Measurements from ENCODE around the gene TUBB. TPM values are rescaled to one million over a fixed set of nuclear protein-coding genes. Genes with fewer than 3 reads are reported as not detected.

Gene TUBB
- polyA plus RNA-seq, 2 of the 4 experiments (the other 2 are of a cell fraction): 691 to 1,044 TPM

DNA sequence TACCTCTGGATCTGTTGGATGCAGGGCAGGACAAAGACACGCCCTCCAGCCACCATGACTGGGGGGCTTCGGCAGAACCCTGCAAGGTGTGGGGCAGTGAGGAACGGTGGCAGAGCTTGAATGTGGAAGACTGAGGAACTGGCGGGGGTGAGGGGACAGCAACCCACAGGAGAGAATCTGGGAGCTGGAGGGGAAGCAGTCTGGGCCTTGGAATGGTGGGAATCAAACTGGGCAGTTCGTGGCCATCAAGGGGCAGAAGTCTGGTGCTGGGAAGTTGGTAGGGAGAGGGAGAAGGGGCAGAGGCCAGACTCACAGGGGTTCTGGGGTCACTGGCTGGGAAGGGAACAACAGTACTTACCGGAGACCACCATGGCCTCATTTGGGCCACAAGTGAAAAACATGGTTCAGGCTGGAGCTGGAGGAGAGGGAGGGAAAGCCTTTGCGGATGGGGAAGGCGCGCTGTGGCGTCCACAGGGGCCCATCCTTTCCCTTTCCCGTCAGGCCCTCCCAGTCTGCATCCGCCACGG lies 21.7 kb downstream of the TUBB start:
- Histone ChIP-seq H3K9me3 (no peaks in the 10 kb centered on the region), H3K27ac (peak overlapping the region; percentile 97 to 98), H3K4me2 (peak overlapping the region; percentile 89), H3K4me3 (peak overlapping the region; percentile 99), H3K4me1 (peaks cover 58% of the 10 kb centered on the region)
- TF ChIP-seq POLR2A (IDR thresholded peaks at IDR 0.05; ENCODE audit: low read length) (peak; percentile 21; the same call in 1 of the 2 replicates), TP53 (CRISPR knock-in tag; IDR thresholded peaks at IDR 0.05) (peak; percentile 14; the same call in 1 of the 2 replicates), FOSL2 (IDR thresholded peaks at IDR 0.05) (no peak), FOSL2 (CRISPR knock-in tag; IDR thresholded peaks at IDR 0.05) (no peak)
- no peak for FAIRE-seq
- DNase-seq (ENCODE audit: low read depth in 1 of 2, low spot score in 1 of 2): no peak
- CTCF ChIA-PET: interaction anchor here (0.5 to 4.7 kb wide), 10 partner anchors 12 to 137 kb away, joined by 3 to 37 read pairs (median 4); no protein-coding TSS in a partner anchor
- 12% methylated on average over 13 of the region's 13 CpGs for WGBS (ENCODE audit: missing lambda C conversion rate)
- POLR2A ChIA-PET: interaction anchor here (0.8 to 4.4 kb wide), 15 partner anchors 9 to 126 kb away, joined by 3 to 78 read pairs (median 4); partner anchors contain the start of gene MDC1
- ATAC-seq: peak in 1 of 2 experiments; percentile 58; a peak in 4 of 6 replicates

DNA sequence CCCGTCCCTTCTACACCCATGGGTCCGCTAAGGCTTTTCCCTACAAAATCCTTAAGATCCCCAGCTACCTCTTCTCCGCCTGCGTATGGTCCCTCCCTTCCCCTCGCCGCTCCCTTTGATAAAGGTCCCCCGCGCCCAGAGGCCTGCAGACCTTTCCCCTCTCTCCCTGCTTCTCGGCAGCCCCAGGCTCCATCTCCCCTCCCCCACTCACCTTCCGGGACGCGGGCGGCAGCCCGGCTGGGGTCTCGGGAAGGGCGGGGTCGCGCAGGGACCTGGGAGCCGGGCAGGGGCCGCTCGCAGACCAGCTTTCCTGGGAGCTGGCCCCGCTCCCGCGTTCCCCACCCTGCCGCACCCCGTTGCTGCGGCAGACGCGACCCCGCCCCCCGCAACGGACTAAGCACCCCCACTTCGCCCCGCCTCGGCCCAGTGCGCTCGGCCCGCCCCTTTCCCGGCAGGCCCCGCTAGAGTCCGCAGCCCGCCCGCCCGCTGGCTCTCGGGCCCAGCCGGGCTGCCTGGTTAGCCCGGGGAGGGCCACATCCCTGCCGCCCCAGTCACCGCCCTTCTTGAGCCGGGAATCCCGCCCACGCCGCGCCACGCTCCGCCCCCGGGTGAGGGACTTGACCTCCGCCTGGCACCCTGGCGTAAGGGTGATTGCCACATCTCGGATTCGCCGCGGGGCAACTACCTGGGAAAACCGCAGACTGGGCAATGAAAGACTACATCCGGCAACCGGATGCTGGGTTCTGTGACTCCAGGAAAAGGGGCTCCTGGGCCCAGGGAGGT lies 22.4 kb downstream of the TUBB start, which contains the start of gene FLOT1:
Gene FLOT1, minus strand, starts transcription at position 372 of the 783 bp plus-strand sequence. CDS start 498 bp downstream, outside the sequence.
- ChIA-PET POLR2A (interaction anchor here (0.8 to 4.4 kb wide), 15 partner anchors 8 to 125 kb away, joined by 3 to 78 read pairs (median 4); partner anchors contain the start of gene MDC1), CTCF (interaction anchor here (0.5 to 4.7 kb wide), 10 partner anchors 10 to 136 kb away, joined by 3 to 37 read pairs (median 4); no protein-coding TSS in a partner anchor)
- peak within 1 kb of the TSS; percentile 89 for H3K4me2 ChIP-seq
- H3K9me3 ChIP-seq: no peaks in the 10 kb centered on the region
- peak within 1 kb of the TSS; percentile 97 to 98 for H3K27ac ChIP-seq
- peak within 1 kb of the TSS; percentile 99 for H3K4me3 ChIP-seq
- DNase-seq (ENCODE audit: low read depth in 1 of 2, low spot score in 1 of 2): peak; percentile 64 to 94
- no peak for FAIRE-seq
- WGBS (ENCODE audit: missing lambda C conversion rate): under 1% methylated on average over 22 of the region's 66 CpGs
- peaks cover 64% of the 10 kb centered on the region for H3K4me1 ChIP-seq
- ATAC-seq: peak; percentile 74 to 78
- TF ChIP-seq EHF (CRISPR knock-in tag; IDR thresholded peaks at IDR 0.05) (peak; percentile 83; the same call in 1 of the 2 replicates), CEBPB (IDR thresholded peaks at IDR 0.05) (peak; percentile 67 to 96), HEYL (CRISPR knock-in tag; IDR thresholded peaks at IDR 0.05) (no peak), TFCP2L1 (CRISPR knock-in tag; IDR thresholded peaks at IDR 0.05) (peak; percentile 99), BHLHE40 (IDR thresholded peaks at IDR 0.05; ENCODE audit: low read depth, low read length) (no peak), FOSL2 (IDR thresholded peaks at IDR 0.05) (no peak), FOSL2 (CRISPR knock-in tag; IDR thresholded peaks at IDR 0.05) (peak; percentile 44; the same call in 1 of the 2 replicates), MAFK (IDR thresholded peaks at IDR 0.05; ENCODE audit: partially characterized antibody) (no peak), NPAS2 (CRISPR knock-in tag; IDR thresholded peaks at IDR 0.05; ENCODE audit: borderline replicate concordance) (no peak), POLR2AphosphoS2 (conservative IDR thresholded peaks at IDR 0.05; ENCODE audit: low read length) (peak; percentile 98), ZFP36 (IDR thresholded peaks at IDR 0.05; ENCODE audit: borderline replicate concordance, partially characterized antibody) (no peak), ZNF302 (CRISPR knock-in tag; IDR thresholded peaks at IDR 0.05) (no peak), CBX8 (IDR thresholded peaks at IDR 0.05) (no peak), CHD2 (IDR thresholded peaks at IDR 0.05; ENCODE audit: low read length, partially characterized antibody) (peak; percentile 61), RARB (CRISPR knock-in tag; IDR thresholded peaks at IDR 0.05) (peak; percentile 97), ESRRA (IDR thresholded peaks at IDR 0.05; ENCODE audit: borderline replicate concordance, low read length) (peak; percentile 40; the same call in 1 of the 2 replicates), HOXB13 (CRISPR knock-in tag; IDR thresholded peaks at IDR 0.05; ENCODE audit: low read depth) (0 out of 2 replicates have a peak, but pooled peaks have one; percentile 15), JUNB (IDR thresholded peaks at IDR 0.05) (no peak), MYC (IDR thresholded peaks at IDR 0.05; ENCODE audit: borderline replicate concordance, low read length) (no peak)
- TF ChIP-seq, protein P1, sequence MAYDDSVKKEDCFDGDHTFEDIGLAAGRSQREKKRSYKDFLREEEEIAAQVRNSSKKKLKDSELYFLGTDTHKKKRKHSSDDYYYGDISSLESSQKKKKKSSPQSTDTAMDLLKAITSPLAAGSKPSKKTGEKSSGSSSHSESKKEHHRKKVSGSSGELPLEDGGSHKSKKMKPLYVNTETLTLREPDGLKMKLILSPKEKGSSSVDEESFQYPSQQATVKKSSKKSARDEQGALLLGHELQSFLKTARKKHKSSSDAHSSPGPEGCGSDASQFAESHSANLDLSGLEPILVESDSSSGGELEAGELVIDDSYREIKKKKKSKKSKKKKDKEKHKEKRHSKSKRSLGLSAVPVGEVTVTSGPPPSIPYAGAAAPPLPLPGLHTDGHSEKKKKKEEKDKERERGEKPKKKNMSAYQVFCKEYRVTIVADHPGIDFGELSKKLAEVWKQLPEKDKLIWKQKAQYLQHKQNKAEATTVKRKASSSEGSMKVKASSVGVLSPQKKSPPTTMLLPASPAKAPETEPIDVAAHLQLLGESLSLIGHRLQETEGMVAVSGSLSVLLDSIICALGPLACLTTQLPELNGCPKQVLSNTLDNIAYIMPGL (CRISPR knock-in tag; IDR thresholded peaks at IDR 0.05; ENCODE audit: borderline replicate concordance): no peak
- TF ChIP-seq, protein P2, sequence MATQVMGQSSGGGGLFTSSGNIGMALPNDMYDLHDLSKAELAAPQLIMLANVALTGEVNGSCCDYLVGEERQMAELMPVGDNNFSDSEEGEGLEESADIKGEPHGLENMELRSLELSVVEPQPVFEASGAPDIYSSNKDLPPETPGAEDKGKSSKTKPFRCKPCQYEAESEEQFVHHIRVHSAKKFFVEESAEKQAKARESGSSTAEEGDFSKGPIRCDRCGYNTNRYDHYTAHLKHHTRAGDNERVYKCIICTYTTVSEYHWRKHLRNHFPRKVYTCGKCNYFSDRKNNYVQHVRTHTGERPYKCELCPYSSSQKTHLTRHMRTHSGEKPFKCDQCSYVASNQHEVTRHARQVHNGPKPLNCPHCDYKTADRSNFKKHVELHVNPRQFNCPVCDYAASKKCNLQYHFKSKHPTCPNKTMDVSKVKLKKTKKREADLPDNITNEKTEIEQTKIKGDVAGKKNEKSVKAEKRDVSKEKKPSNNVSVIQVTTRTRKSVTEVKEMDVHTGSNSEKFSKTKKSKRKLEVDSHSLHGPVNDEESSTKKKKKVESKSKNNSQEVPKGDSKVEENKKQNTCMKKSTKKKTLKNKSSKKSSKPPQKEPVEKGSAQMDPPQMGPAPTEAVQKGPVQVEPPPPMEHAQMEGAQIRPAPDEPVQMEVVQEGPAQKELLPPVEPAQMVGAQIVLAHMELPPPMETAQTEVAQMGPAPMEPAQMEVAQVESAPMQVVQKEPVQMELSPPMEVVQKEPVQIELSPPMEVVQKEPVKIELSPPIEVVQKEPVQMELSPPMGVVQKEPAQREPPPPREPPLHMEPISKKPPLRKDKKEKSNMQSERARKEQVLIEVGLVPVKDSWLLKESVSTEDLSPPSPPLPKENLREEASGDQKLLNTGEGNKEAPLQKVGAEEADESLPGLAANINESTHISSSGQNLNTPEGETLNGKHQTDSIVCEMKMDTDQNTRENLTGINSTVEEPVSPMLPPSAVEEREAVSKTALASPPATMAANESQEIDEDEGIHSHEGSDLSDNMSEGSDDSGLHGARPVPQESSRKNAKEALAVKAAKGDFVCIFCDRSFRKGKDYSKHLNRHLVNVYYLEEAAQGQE (IDR thresholded peaks at IDR 0.05): peak; percentile 47
- TF ChIP-seq, protein P3, sequence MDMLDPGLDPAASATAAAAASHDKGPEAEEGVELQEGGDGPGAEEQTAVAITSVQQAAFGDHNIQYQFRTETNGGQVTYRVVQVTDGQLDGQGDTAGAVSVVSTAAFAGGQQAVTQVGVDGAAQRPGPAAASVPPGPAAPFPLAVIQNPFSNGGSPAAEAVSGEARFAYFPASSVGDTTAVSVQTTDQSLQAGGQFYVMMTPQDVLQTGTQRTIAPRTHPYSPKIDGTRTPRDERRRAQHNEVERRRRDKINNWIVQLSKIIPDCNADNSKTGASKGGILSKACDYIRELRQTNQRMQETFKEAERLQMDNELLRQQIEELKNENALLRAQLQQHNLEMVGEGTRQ (IDR thresholded peaks at IDR 0.05): no peak
- TF ChIP-seq, protein P4, sequence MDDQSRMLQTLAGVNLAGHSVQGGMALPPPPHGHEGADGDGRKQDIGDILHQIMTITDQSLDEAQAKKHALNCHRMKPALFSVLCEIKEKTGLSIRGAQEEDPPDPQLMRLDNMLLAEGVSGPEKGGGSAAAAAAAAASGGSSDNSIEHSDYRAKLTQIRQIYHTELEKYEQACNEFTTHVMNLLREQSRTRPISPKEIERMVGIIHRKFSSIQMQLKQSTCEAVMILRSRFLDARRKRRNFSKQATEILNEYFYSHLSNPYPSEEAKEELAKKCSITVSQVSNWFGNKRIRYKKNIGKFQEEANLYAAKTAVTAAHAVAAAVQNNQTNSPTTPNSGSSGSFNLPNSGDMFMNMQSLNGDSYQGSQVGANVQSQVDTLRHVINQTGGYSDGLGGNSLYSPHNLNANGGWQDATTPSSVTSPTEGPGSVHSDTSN (IDR thresholded peaks at IDR 0.05): peak; percentile 98
- TF ChIP-seq, protein P5, sequence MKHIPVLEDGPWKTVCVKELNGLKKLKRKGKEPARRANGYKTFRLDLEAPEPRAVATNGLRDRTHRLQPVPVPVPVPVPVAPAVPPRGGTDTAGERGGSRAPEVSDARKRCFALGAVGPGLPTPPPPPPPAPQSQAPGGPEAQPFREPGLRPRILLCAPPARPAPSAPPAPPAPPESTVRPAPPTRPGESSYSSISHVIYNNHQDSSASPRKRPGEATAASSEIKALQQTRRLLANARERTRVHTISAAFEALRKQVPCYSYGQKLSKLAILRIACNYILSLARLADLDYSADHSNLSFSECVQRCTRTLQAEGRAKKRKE (CRISPR knock-in tag; IDR thresholded peaks at IDR 0.05; ENCODE audit: low read depth): 0 out of 2 replicates have a peak, but pooled peaks have one; percentile 19
- TF ChIP-seq, protein P6, sequence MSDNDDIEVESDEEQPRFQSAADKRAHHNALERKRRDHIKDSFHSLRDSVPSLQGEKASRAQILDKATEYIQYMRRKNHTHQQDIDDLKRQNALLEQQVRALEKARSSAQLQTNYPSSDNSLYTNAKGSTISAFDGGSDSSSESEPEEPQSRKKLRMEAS (IDR thresholded peaks at IDR 0.05): peak; percentile 72

Measured in A549 (cell line).